DMS53 treated with DMSO at 0.1 percent for 48 hours (cell line): ENCODE data around the gene KRT34.
"Not testable (repeated sequence)": the region's sequence is repeated elsewhere in the genome, so short reads cannot be mapped to it uniquely, and the experiment has no call there.

ENCODE experiments used
- DNase-seq: peaks from one replicate; lab custom pipeline; 2025; ENCODE audit not compliant: unreplicated experiment; lab: John Stamatoyannopoulos, UW

Gene KRT34

DNA sequence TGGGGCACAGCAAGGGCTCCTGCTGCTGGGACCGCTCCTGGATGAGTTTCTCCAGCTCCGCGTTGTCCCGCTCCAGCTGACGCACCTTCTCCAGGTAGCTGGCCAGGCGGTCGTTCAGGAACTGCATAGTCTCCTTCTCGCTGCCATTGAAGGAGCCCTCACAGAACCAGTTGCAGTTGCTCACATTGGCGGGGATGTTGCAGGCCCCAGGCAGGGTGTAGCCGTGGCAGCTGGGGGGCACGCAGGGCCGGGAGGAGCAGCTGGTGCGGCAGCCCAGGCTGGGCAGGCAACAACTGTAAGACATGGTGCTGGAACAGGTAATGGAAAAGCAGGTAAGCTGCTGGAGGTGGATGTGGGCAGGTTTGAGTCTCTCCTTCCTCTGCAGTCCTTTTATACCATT, at the start of gene KRT34:
Gene KRT34, minus strand, starts transcription at position 364 of the 400 bp plus-strand sequence. Its CDS starts 60 bp downstream, at position 304.
- not testable (repeated sequence) for DNase-seq

- DNase-seq: not testable (repeated sequence)
Observed at GRCh38 chr17:41430376-41430775, 48.3 kb upstream of the KRT34 start.

GRCh38 chr17:41429667-41430066, 47.6 kb upstream of the KRT34 start:
- DNase-seq: no peak

- no peak for DNase-seq
Observed at GRCh38 chr17:41428591-41429291, 46.6 kb upstream of the KRT34 start.

DNA sequence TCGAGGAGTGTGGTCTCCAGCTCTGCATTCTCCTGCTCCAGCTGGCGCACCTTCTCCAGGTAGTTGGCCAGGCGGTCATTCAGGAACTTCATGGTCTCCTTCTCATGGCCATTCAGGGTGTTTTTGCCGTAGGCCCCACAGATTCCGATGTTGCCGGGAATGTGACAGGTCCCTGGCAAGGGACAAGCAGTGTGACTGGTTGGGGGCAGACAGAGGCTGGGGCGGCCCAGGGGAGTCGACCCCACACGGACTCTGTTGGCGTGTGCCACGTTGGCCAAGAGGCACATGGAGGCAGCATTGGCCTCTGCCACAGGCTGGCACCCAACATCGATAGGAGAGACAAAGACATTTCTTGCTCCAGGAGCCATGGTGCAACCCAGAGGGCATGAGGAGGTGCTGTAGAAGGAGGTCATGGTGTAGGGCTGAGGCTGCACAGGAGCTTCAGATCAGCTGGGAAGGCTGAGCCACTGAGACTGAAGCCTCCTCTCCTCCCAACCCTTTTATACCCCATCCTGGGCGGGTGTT, 42.1 kb upstream of the KRT34 start, which contains the start of gene KRT37:
Gene KRT37, minus strand, starts transcription at position 475 of the 525 bp plus-strand sequence. Its CDS starts 62 bp downstream, at position 413.
- DNase-seq: no peak

DNA sequence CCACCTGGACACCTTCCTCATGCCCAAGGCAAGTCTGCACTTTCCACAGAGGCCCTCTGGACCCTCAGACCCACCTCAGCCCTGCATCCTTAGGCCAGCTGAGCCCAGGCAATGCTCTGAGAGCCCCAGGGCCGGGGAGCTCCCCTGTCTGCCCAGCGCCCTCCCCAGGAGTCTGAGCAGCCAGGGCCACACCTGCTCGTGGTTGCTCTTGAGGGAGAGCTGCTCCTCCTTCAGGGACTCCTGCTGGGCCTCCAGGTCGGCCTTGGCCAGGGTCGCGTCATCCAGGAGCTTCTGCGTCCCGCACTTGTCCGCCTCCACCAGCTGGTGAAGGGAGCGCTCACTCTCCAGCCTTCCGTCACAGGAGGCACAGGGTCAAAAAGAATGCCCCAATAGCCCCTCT, 40.5 kb upstream of the KRT34 start:
- DNase-seq: not testable (repeated sequence)

DNA sequence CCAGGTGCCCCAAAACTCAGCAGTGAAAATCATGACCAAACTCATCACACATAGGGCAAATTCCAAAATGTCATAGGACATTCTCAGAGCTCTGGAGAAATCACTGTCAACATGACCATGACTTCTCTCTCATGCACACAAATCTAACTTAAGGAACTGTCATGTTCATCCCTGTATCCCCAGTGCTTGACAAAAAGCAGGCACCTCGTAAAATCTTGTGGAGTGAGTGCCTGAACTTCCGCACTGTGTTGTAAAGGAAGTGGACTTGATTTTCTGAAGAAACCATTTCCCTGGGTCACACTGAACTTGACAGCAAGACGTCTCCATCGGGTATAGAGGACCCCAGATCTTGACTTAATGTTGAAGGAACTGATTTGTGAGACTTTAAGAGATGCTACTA, 39.5 kb upstream of the KRT34 start:
- no peak for DNase-seq

DNA sequence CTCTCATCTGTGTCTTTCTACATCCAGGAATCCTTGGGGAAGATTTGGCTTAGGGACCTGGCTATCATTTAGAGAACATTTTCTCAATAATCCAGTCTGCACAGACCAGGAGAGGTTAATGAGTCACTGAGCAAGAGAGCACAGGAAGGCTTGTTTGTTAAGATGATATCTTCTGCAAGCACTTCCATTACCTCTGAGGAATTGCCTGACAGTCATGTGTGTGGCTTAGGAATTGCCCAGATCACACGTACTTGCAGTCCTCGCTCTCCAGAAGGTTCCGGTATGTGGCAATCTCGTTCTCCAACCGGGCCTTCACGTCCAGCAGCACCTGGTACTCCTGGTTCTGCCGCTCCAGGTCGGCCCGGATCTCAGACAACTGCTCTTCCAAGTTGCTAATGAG, 39.0 kb upstream of the KRT34 start:
- DNase-seq: no peak

- DNase-seq: no peak
Observed at GRCh38 chr17:41420134-41420533, 38.0 kb upstream of the KRT34 start.

GRCh38 chr17:41419716-41420115, 37.6 kb upstream of the KRT34 start:
- DNase-seq: no peak

DNA sequence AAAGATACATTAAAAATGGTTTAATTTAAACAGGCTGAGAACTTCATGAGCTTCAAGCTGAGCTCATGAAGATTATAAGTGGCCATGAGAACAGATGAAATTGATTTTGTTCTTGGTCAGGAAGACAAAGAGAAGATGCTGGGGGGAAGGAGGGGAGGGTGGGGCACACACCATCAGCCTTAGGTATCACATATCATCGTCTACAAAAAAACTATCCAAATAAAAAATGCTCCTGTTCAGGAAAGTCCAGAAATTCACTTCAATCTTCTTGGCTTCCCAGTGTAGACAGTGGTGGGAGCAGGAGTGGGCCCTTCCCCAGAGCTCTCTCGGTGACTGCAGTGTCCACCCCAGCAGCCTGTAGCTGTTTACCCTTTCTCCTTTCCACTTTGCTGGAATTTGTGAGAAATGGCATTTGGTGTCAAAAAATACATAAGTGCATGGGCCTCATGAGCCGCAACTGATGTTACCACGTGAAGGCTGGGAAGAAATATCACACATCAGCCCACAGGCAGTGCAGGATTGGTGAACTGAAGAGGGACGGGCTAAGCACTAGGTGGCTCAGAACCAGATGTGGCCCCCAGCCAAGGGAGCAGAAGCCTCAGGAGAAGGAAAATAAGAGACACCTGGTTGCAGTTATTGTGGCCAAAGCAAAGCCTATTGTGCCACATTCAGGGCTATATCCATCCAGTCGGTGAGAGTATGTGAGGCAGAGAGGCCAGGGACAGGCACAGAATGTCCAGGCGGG, 36.2 kb upstream of the KRT34 start:
- no peak for DNase-seq

DNA sequence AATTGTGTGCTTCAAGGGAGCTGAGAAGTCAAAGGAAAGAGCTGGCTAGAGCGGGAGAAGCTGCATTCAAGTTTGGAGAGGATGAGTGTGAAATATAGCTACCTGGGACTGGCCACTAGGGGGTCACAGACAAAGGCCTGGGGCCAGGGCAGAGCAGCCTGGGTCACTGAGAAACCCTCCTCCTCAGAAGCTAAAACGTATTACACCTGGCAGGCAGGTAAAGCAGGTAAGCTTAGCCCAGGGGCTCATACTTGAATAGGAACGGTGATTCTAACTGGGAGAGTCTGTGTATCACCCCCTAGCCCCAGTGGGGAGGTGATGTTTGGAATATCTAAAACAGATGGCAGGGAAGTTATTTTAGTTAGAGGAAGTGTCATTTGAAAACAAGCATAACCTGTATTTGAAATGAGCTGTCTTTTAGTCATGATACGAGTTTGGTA, 35.5 kb upstream of the KRT34 start:
- DNase-seq: no peak

- DNase-seq: peak; percentile 12
Observed at GRCh38 chr17:41417127-41417526, 35.0 kb upstream of the KRT34 start.

GRCh38 chr17:41416479-41416878, 34.4 kb upstream of the KRT34 start:
- no peak for DNase-seq

DNA sequence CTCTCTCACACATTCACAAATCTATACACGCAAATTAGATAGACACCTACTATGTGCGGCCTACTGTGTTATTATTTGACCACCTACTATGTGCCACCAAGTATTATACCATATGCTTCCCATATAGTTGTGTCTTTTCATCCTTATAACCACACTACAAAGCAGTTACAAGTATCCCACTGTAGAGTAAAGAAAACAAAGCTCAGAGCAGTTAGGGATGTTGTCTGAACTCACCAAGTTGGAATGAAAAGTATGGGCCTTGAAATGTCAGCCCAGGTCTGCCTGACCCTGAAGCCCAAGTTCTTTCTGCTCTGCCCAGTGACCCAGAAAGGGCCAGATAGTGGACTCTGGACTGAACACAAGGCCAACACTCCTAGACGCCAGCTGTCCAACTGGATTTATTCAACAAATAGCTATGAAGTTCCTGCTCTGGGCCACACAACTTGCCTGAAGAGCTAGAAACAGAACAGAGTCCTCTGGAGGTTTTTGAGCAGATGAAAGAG, 33.8 kb upstream of the KRT34 start:
- DNase-seq: no peak

- DNase-seq: peak; percentile 8
Observed at GRCh38 chr17:41415411-41415810, 33.3 kb upstream of the KRT34 start.

DNA sequence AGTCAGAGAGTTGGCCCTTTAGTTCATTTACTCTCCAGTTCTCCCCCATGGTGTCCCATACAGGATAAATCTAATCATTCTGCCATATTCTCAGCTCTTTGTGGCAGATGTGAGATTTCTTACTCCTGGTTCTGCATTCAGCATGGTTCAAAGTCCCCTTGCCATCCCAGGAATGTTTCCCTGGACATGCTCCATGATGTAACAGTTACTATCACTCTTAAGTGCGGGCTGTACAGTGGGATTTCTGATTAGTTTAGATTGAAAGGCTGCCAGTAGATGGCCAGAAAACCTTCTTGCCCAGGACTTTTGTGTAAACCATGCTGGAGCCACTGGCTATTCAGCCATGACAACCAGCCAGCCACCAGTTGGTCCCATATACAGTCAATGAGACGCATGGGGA, 31.9 kb upstream of the KRT34 start:
- no peak for DNase-seq

DNA sequence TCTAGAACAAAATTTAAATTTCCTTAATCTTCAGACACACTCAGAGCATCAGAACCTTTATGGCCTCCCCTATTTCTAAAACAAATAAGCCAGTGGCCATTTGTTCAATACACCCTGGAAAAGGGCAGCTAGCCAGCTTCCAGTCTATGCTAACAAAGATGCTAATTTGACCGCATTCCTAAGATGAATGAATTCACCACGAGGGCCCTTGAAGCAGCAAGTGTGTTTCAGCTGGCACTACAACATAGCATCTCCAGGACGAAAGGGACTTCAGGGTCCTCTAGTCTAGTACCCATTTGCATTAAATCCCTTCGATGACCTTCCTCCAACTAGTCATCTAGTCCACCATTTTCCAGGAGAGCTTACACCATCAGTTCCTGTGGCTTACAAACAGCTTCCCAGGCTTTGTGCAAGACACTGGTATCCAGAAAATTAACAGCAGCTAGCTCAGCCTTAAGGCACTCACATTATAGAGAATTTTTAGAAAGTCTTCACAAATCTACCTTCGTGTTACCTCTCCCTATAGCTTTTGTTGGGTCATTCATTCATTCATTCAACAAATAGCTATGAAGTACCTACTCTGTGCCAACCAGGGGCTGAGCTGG, 31.3 kb upstream of the KRT34 start:
- DNase-seq: no peak

DNA sequence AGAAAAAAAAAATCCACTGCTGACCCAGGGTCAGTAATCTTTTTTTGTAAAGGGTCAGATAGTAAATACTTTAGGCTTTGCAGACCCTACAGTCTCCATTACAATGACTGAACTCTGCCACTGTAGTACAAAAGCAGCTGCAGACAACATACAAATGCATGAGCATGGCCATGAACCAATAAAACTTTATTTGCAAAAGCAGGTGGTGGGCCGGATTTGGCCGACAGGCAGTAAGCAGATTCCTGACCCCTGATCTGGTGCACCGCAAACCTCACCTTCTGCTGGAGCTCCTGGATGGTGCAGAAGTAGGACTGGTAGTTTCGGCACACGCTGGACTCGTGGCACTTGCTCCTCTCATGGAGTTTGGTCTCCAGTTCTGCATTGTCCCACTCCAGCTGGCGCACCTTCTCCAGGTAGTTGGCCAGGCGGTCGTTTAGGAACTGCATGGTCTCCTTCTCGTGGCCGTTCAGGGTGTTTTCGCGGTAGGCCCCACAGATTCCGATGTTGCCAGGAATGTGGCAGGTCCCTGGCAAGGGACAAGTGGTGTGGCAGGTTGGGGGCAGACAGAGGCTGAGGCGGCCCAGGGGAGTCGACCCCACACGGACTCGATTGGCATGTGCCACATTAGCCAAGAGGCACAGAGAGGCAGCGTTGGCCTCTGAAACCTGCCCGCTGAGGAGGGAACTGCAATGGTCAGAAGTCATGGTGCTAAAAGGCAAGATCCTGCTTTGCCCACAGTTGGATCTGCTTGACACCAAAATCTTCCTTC, 29.1 kb upstream of the KRT34 start:
- no peak for DNase-seq

DNA sequence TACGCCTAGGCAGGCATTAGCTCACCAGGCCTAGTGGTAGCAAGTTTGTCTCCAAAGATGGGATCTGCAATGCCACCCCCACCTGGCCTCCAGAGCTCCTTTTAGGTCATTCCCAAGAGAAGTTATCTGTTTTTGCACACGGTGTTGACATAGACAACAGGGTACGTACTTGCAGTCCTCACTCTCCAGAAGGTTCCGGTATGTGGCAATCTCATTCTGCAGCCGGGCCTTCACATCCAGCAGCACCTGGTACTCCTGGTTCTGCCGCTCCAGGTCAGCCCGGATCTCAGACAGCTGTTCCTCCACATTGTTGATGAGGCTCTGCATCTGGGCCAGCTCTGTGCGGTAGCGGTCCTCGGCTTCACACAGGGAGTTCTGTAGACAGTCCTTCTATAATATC, 25.1 kb upstream of the KRT34 start:
- no peak for DNase-seq

GRCh38 chr17:41406205-41406604, 24.1 kb upstream of the KRT34 start:
- DNase-seq: no peak
